Measurements from ENCODE around the gene RPL37.
"Not testable (repeated sequence)": the region's sequence is repeated elsewhere in the genome, so short reads cannot be mapped to it uniquely, and the experiment has no call there.

The RPL37 gene

DNA sequence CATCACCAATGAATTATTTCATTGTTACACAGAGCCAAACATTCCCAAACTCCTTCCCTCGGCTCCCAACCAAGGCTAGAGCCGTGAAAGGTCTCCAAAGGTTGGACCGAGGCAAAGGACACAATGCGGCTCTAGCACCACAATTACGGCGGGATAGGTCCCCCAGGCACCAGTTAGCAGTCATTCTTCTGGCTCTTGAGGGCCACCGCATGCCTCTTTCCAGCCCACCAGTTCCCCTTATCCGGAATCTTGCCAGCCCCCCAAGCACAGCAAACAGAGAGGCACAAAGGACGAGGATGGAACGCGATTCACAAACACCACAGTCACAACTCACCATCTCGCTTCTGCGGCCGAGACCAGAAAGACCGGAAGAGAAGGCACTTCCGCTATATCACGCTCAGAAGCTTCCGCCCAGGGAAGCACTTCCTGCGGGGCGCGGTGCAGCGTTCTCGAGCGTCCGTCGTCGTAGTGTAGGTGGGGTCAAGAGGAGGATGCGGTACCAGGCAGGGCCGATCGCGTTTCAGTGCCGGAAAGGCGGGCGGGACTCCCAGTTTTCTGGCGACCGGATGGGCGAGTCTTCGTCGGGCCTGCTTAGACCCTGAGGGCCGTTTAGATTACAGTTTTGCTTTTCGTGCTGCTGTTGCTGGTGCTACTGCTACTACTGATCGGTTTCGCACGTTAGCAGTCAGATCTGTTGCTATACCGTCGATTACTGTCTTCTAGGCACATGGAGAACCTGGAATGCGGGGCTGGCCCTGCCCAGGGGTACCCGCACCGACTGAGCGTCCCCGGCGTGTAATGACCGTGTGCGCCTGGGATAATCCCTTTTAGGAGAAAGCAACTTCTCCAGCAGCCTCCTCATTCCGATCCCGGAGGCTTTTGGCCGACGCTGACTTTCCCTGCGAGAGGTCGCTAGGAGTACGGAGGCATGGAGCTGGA is at the start of gene RPL37:
Gene RPL37, minus strand, starts transcription at position 374 of the 939 bp plus-strand sequence. Its CDS starts 37 bp downstream, at position 337.
- DNase-seq: peak; percentile 98 to 99

DNA sequence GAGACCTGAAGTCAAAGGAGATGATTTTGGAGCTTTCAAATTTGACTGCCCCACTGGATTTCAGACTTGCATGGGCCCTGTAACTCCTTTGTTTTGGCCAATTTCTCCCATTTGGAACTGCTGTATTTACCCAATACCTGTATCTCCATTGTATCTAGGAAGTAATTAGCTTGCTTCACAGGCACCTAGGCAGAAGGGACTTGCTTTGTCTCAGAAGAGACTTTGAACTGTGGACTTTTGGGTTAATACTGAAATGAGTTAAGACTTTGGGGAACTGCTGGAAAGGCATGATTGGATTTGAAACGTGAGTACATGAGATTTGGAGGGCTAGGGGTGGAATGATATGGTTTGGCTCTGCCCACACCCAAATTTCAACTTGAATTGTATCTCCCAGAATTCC is 48.0 kb upstream of the RPL37 start:
- DNase-seq: not testable (repeated sequence)

DNA sequence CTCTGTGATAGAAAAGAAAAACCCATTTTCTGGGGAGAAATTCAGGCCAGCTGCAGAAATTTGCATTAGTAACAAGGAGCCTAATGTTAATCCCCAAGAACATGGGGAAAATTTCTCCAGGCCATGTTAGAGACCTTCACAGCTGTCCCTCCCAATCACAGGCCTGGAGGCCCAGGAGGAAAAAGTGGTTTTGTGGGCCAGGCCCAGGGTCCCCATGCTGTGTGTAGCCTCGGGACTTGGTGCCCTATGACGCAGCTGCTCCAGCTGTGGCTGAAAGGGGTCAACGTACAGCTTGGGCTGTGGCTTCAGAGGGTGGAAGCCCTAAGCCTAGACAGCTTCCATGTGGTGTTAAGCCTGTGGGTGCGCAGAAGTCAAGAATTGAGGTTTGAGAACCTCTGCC is 47.3 kb upstream of the RPL37 start:
- no peak for DNase-seq

DNA sequence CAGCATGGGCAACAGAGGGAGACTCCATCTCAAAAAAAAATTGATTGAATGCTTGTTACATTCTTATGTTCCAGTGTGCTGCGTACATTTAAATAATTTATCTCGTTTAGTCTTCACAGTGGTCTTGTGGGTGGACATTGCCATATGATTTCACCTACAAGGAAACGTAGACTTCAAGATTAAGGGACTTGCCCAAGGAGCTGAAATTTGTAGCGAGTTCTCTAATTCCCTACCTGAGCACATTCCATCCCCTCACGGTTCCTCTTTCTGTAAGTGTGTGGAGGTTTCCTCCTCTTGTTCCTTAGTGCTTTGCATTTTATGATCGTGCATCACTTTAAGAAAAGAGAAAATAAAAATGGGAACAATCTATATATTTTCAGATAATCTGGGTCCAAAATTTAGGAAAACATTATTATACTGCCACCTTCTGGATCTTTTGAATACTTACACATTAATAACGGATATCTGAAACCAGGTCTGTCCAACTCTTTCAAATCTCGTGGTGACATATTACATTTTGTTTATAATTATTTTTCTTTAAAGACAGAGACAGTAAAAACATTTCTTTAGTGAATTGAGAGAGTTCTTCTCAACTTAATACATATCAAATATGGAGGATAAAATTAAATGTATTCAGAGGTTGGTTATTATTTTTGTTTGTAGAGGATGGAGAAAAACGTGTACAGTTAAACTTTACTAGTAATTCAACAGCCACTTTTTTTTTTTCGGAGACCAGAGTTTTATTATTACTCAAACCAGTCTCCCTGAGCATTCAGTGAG is 44.3 kb upstream of the RPL37 start:
- DNase-seq: peak; percentile 9 to 68

DNA sequence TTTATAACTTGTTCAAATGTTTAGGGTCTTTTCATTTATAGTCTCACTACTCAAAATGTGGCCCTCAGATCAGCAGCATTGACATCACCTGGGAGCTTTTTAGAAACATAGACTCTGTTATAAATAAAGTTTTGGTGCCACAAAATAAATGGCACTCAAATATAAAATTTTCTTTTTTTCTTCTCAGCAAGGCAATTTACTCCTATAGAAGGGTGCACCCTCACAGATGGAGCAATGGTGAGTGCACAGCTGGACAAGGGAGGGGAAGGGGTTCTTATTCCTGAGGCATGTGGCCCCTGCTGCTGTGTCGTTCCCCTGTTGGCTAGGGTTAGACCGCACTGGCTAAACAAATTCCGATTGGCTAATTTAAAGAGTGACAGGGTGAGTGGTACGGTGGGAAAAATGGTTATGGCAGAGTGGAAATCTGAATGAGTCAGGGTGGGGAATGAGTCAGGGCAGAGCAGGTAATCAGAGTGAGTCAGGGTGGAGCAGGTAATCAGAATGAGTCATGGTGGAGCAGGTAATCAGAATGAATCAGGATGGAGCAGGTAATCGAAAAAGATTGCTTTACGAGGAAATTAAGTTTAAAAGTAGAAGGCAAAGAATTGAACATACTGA is 42.5 kb upstream of the RPL37 start:
- DNase-seq: no peak

GRCh38 chr5:40875958-40876357 is 40.9 kb upstream of the RPL37 start:
- DNase-seq: no peak

GRCh38 chr5:40873286-40873880 is 38.4 kb upstream of the RPL37 start:
- no peak for DNase-seq

- not testable (repeated sequence) for DNase-seq
Measured at GRCh38 chr5:40872253-40872652, 37.2 kb upstream of the RPL37 start.

- no peak for DNase-seq
Measured at GRCh38 chr5:40871177-40871576, 36.2 kb upstream of the RPL37 start.

GRCh38 chr5:40869384-40869783 is 34.4 kb upstream of the RPL37 start:
- DNase-seq: no peak

GRCh38 chr5:40866844-40867243 is 31.8 kb upstream of the RPL37 start:
- DNase-seq: no peak

GRCh38 chr5:40865004-40865403 is 30.0 kb upstream of the RPL37 start:
- not testable (repeated sequence) for DNase-seq

DNA sequence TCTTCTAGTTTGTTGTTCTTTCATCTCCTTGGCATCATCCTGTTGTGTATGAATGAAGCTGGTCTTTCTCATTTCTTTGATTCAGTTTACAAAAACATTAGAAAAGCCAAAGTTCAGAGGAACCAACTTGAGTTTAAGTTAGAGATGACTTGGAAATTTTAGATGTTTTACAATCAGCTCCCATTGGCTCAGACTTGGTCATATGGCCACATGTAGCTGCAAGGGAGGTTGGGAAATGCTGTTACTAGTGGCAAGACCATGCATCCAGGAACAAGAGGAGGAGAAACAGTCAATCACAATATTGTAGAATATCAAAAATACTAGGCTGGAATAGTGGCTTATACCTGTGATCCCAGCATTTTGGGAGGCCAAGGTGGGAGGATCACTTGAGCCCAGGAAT is 25.7 kb upstream of the RPL37 start:
- DNase-seq: no peak

- DNase-seq: peak in 1 of 2 experiments; percentile 36
Measured at GRCh38 chr5:40853632-40854192, 18.7 kb upstream of the RPL37 start.

- no peak for DNase-seq
Measured at GRCh38 chr5:40847525-40847924, 12.5 kb upstream of the RPL37 start.

DNA sequence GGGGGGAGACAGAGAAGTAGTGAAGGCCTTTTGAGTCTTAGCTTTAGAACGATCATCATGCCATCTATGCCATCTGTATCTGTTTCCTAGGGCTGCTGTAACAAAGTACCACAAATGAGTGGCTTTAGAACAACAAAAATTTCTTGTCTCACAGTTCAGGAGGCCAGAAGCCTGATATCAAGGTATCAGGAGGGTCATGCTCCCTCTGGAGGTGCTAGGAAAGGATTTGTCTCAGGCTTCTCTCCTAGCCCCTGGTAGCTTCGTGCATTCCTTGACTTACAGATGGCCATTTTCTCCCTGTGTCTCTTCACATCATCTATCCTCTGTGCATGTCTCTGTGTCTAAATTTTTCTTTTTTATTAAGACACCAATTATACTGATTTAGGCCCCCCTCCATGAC is 11.3 kb upstream of the RPL37 start:
- DNase-seq: no peak

DNA sequence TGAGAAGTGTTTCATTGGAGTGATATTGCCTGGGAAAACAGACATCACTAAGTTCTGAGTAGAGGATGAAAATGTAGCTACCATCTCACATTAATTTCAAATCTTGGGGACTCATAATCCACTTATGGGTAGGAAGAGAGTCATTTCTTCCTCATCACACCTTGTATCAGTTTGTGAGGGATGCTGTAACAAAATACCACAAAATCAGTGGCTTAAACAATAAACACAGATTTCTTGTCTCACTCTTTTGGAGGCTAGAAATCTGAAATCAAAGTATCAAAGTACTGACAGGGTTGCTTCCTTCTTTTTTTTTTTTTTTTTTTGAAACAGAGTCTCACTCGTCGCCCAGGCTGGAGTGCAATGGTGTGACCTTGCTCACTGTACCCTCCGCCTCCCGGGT is 9.5 kb upstream of the RPL37 start:
- no peak for DNase-seq

GRCh38 chr5:40842351-40842750 is 7.3 kb upstream of the RPL37 start:
- no peak for DNase-seq

DNA sequence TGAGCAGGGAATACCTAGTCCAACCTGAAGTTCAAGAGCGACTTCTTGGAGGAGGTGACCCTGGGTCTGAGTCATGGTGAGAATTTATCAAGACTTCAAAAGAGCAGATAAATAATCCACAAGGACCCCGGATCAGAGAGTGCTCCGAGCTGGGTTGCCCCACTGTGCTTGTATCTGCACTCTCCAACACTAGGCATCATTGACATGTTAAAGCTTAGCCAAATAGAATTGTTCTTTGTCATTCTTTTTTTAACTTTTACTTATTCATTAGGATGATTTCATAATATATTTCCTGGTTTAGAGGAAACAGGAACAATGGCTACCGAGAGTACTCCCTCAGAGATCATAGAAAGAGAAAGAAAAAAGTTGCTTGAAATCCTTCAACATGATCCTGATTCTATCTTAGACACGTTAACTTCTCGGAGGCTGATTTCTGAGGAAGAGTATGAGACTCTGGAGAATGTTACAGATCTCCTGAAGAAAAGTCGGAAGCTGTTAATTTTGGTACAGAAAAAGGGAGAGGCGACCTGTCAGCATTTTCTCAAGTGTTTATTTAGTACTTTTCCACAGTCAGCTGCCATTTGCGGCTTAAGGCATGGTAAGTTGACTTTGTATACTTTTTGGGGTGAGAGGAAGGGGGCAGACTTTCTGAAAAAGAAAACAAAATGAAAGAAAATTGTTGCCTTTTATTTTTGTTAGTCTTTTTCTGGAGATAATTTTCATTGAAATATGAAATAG is 6.2 kb upstream of the RPL37 start, which contains the start of gene CARD6:
Gene CARD6, plus strand, starts transcription at position 300 of the 738 bp plus-strand sequence. Its CDS starts 16 bp downstream, at position 316.
- no peak for DNase-seq

GRCh38 chr5:40838086-40838485 is 3.1 kb upstream of the RPL37 start:
- DNase-seq: no peak

DNA sequence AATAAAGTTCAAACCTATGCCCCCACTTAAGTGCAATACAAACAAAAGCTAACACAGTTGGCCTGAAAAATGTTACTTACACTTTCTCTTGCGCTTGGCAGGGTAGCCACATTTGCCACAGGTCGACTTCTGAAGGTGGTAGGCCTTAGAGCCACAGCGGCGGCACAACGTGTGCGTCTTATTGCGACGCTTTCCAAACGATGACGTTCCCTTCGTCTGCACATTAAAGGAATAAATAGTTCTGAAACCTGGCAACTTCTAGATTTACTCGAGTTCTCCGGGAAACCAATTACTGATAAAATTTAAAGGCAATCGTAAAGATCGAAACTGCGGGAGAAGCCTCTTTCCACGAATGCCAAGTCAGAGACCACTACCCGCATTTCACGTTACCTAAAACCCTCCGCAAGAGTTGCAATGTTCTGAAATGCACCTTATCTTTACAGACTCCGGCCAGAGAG is 602 bp downstream of the RPL37 start:
- DNase-seq: no peak

Data from NCI-H446 (cell line).